Regular cardiac myocyte (primary cell): Measurements from ENCODE around the gene NLRP8. TPM values are rescaled to one million over a fixed set of nuclear protein-coding genes. Genes with fewer than 3 reads are reported as not detected.

Experiments used
- total RNA-seq: library from RNA; depleted of rRNA; stranded (reverse); fragments of >200 nt; gene quantifications from 2 replicates; pipeline ENCODE4 v1.2.3, GENCODE V29; 2014

The NLRP8 gene
- total RNA-seq: not detected in 2 replicates

GRCh38 chr19:55947532-55947931 is at the start of gene NLRP8:
NLRP8 (plus strand) TSS chr19:55947832.

GRCh38 chr19:55931936-55932386 is 15.7 kb upstream of the NLRP8 start, which contains the start of gene NLRP13:
NLRP13 (minus strand) TSS chr19:55932336; CDS start chr19:55932311, 25 bp downstream.

GRCh38 chr19:55986487-55986886 is 38.9 kb downstream of the NLRP8 start, which contains the start of gene NLRP5:
NLRP5 (plus strand) TSS chr19:55986775.

Other genes starting within 250 kb of the NLRP8 start
- gene NLRP9, start 209.4 kb upstream of the NLRP8 start, total RNA-seq: not detected in 2 replicates
- not detected in 2 replicates for gene RFPL4A, start 188.7 kb upstream of the NLRP8 start, total RNA-seq
- under 0.01 TPM in 1 of 2 replicates, not detected in the other for gene RFPL4AL1, start 178.7 kb upstream of the NLRP8 start, total RNA-seq
- under 0.01 TPM in 1 of 2 replicates, not detected in the other for gene NLRP11, start 115.8 kb upstream of the NLRP8 start, total RNA-seq
- not detected in 2 replicates for gene NLRP4, start 111.3 kb upstream of the NLRP8 start, total RNA-seq
- gene NLRP13, start 15.5 kb upstream of the NLRP8 start, total RNA-seq: not detected in 2 replicates
- gene NLRP5, start 38.9 kb downstream of the NLRP8 start, total RNA-seq: under 0.01 TPM in 1 of 2 replicates, not detected in the other
- gene ZNF787, start 173.5 kb downstream of the NLRP8 start, total RNA-seq: 19.7 and 30.9 TPM in 2 replicates
- 10.7 and 14.4 TPM in 2 replicates for gene ZNF444, start 193.5 kb downstream of the NLRP8 start, total RNA-seq
- gene GALP, start 228.2 kb downstream of the NLRP8 start, total RNA-seq: not detected in 2 replicates
- under 0.01 TPM in 1 of 2 replicates, not detected in the other for gene ZSCAN5B, start 250.0 kb downstream of the NLRP8 start, total RNA-seq